NCI-H1436 treated with DMSO at 0.1 percent for 48 hours (cell line): ENCODE data around the gene GINS1.

Source experiments
- DNase-seq: peaks from one replicate; lab custom pipeline; 2025; lab: John Stamatoyannopoulos, UW

GINS1 gene

DNA sequence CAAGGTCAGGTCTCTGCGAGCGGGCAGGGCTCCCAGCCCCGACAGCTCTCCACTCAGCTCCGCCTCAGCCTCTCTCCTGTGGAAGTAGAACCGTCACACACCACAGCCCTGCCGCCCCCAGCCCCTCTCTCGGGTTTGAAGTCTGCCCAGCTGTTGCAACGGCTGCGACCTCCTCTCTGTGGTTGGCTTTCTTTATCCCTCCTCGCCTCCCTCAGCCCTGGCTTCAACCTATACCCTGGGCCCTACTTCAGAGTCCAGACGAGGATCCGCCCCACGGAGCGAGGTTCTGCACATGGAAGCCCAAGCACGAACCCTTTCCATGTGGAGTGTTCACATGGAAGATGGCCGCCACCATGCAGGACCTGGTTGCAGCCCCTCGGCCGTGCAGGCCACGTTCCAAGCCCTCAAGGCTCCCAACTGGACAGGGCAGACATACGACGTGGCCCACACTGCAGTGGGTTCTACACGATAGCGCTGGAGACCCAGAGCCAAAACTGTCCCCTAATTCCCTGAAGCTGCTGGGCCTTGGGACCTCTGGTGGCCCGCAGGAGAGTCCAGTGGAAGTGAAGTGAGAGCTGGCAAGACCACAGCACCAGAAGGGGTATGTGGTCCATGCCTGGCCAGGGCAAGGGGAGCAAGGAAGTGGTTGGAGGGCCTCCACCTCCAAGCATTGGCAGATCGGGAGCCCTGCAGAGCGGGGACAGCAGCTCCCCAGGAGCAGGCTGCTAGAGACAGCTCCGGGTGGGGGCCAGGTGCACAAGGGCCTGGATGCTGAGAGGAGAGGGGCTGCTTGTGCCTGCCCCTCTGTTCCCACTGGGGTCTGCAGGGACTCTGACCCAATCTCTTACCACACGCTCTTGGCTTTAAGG is 69.8 kb downstream of the GINS1 start:
- DNase-seq = no peak

DNA sequence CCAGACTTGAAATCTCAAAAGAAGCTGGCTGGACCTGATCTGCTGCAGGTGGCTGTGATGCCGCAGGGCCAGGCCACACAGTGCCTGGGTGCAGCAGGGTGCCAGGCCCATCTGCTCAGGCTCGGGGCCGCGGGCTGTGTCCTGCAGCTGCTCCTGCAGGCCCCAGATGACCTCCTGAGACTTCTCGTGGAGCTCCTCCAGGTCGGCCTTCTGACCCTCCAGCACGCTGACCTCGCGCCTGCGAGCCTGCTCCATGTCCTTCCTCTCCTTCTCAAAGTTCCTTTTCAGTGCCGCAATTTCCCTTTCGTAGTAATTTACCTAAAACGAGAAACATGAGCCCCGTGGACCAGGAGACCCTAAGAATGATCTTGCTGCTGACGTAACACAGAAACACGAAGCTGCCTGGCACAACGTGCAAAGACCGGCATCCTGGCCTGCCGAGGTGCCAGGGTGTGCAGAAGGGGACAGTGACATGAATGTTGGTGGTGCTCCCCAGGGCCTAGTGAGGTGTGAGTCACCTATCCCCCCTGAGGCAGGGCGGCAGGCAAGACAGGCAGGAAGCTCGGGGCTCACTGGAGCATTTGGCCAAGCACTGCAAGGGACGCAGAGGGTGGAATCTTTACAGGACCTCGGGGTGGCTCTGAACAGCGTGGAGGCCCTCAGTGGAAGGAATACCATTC is 71.6 kb downstream of the GINS1 start:
- no peak for DNase-seq

DNA sequence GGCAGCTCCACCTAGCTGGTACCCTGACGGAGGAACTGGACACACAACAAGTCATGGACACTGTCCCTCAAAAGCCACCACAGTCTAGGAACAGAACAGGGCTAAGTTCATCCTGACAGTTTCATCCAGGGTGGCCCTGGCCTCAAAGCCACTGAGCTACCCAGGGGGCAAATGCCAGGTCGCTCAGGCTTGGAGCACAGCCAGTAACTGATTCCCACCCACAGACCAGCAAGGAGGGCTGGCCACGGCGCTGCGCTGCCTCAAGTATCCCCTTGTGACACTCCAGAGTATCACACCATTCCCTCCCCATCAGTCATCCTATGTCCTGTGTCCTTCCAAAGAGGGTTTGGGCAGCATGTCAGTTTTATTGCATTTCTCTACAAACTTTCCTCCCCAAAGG is 72.2 kb downstream of the GINS1 start:
- no peak for DNase-seq

DNA sequence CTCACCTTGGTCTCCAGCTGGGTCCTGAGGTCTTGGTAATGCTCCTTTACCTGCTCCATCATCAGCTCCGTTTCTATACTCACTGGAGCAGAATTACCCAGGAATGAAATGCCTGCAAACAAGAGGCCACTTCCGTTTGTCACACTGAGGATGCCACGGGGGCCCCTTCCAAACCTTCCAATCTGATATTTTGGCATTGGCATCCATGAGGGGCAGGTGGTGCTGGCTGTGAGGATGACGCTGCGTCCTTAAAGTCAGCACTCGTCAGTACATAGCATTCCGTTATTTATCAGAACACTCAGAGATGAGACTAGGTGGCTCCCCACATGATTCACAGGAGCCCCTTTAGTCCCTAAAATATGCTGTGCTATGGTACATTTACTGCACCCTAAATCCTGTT is 72.7 kb downstream of the GINS1 start:
- DNase-seq = no peak

DNA sequence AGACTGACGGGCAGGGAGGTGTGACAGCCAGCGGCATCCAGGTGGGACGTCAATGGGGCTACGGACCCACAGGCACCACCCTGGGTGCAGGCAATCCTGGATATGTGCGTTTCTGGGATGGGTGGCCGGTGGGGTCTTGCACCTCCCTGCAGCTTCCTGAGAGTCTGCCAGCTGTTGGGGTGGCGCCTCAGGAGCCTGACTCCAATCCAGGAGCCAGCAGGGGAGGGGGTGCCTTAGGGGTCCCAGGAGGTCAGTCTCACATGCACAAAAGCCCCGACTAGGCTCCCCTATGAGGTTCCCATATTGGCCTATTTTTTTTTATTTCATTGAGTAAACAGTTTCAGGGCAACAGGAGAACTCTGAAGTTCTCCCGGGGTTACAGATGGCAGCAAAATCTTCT is 73.3 kb downstream of the GINS1 start:
- DNase-seq = no peak

DNA sequence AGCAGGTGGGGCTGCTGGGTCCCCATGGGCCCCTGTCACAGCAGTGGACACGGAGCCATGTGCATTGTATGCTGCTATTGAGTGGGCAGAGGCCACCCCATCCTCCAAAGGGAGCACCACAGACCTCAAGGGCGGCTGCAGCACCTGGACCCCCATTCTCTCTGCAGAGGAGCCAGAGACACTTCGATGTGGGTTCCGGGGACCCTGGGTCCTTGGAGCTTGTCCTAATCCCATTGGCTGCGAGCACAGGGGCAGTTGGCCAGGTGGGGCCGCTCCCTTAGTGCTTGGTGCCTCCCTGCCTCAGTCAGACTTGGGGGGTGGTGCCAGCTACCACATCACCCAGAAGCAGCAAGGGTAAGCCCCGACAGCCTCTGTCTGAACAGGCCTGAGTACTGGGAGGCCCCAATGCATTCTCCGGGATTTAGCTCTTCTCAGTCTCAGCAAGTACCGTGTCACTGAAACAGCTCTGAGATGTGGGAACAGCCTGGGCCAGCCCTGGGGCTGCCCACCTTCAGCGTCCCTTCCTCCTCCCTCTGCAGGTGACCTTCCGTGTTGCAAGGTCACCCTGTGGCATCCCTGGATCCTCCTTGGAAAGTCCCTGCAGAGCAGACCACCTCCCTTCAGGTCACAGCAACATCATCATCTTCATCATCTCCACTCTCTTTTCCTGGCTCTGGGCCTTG is 73.9 kb downstream of the GINS1 start:
- DNase-seq = no peak

DNA sequence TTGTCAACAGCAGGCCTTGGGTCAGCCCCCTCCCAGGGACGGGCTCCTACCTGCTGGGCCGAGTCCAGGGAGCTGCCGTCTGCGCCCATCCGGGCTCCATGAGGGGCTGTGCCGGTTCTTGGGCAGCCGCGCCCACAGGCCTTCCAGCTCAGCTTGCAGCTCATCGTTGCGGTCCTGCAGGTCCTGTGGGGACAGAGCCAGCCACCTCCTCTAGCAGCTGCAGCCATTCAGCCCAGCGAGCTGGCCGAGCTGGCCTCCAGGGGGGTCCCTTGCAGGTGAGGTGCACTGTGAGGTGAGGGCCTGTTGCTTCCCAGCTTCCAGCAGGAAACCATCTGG is 74.4 kb downstream of the GINS1 start:
- DNase-seq = no peak

DNA sequence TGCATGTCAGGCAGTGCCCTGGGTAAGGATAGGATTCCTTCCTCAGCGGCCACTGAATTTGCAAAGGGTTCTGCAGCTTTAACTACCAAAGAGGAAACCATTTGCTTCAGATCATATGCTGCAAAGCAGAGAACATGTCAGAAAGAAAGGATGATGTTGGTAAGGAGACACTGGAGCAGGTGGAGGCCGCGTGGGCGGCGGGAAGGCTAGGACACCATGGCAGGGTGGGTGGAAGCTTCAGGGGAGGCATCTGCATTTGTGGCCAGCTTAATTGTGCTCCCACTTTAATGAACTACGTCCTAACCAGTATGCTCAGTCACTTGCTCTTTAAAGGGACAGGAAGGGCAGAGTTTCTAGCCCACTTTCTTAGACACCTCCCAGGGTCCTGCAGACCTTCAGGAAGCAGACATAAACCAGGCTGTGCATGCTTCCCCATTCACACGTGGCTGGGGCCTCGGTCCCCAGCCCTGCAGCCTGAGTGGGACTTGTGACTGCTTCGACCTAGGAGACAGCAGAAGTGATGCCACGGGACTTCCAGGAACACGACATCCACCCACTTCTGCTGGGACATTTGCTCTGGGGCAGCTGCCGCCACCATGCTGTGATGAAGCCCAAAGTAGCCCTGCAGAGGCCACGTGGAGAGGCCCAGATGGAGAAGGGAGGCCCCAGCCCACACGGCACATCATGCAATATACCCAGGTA is 76.1 kb downstream of the GINS1 start:
- no peak for DNase-seq

DNA sequence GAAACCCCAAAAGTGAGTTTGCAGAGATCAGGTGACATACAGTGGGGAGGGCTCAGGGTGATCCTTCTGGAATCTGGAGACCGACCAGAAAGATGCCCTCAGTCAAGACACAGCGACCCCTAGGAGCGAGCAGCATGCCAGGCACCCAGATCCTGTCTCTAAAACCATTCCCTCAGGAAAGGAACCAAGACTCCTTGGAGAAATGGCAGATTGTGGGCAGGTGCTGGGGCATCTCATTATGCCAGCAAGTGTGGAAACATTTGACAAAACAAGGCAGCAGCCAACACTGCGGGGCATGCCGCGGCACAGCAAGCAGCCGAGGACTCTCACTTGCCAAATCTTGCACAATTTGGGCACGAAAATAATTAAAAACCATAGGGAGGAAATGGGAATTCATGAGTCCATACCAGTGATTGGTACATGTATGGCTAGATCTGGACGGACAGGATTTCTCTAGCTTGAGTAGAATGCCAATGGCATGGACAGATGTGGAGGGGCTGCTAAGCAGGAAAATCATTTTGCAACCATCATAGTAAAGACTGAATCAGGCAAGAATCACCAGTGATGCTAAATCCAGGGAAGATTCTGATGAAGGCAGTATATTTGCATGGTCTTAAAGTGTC is 76.9 kb downstream of the GINS1 start:
- DNase-seq = no peak

DNA sequence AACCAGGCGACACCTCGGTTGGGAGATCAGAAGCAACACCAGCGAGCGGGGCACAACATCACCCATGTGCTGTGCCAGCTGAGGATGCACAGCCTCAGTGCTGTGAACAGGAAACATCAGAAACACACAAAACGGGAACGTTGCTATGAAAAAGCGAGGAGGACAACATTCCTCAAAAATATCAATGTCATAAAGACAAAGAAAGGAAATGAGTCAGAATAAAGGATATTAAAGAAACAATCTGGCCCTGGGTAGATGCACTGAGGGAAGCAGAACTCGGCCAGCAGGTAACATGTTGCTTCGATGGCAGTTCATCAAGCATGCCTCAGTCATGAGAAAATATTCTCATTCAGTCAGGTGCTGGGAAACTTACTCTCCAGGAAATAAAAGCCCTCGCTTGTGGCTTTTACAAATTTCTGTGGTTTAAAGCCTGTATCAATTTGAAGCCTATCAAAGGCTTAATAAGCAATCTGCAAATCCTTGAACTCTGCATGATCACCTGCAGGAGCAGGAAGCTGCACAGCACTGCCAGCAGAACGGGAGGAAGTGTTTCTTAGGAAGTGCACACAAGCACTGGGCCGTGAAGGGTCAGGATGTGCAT is 77.5 kb downstream of the GINS1 start:
- no peak for DNase-seq

DNA sequence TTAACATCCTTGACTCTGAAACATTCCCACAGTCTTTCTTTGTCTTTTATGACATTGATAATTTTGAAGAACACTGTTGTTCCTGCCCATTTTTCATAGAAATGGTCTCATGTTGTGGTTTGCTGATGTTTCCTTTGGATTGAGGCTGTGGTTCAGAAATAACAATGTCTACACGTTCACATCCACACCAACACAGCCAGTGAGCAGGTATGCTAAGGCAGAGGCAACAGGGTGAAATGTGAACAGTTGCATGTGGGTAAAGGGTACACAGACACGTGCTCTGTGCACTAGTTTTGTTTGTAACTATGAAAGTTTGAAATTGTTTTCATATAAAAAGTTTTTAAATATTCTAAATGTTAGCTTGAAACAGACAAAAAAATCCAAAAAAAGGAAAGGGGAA is 78.4 kb downstream of the GINS1 start:
- no peak for DNase-seq

DNA sequence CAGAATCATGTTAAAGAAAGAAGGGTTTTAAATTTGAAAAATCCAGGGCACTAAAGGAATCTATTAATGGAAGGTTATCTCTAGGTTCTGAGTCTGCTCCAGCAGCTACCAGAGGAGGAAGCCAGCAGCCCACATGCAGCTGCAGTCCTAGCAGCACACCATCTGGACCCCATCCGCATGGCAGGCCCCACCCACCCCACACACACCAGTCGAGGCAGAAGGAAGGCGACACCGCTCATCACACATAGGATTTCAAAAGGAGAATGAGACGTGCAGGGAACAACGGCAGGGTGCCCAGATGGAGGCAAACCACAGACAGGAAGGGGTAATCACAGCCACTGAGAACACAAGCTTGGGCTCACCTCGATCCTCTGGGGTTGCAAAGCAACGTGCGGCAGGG is 78.9 kb downstream of the GINS1 start:
- no peak for DNase-seq

DNA sequence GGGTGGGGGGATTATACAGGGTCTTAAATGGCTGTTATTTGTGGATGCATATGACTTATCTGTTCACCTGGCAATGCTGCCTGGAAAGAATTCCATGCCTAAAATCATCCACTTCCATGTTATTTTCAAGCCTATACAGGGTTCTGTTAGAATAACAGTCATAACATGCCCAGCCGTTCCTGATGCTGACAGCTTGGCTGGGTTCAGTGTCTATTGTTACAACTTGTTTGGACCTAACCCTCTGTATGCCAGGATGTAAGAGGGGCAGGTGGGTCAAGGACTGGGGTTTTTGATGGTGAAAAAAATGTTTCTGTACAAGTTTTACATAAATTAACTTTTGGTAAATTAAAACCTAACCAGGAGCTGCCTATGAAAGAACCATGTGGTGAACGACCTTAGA is 79.8 kb downstream of the GINS1 start:
- DNase-seq = no peak

DNA sequence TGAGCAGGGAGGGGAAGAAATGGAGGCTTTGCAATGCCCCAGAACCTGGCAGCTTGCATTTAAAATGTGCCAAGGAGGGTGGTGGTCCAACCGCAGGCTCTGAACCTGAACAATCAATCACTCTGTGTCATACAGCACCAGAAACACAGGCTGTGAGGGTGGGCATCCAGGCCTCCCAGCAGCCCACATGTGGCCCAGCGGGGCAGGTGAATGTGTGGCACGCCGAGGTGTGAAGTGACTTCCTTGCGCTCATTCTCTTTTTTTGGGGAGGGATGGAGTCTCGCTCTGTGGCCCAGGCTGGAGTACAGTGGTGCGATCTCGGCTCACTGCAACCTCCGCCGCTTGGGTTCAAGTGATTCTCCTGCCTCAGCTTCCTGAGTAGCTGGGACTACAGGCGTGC is 80.5 kb downstream of the GINS1 start:
- DNase-seq = no peak

DNA sequence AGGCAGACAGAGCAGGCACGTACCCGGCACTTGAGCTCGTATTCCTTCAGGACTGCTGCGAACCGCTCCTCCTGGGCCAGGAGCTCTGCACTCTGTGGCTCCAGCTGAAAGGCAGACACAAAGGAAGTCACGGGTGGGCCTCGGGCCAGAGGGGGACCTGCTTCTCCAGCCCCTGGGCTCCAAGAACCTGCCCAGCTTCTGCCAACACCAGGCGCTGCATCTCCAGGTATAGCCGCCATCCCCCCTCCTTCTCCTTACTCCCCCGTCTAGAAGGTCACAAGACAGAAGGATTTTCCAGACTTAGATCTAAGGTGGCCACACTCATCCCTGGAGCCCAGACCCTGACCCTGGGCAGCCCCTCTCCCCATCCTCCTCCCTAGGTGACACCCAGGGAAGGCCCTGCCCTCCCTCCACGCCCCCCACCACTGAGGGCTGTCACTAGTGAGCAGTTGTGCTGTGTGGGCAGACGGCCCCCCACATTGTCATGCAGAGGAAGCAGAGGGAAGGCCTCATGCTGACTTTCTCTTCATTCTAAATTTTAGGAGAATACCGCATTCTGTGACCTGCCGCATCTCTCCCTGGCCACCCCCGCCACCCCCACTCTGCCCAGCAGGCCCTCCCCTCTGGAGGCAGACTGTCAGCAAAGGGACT is 81.9 kb downstream of the GINS1 start:
- no peak for DNase-seq

DNA sequence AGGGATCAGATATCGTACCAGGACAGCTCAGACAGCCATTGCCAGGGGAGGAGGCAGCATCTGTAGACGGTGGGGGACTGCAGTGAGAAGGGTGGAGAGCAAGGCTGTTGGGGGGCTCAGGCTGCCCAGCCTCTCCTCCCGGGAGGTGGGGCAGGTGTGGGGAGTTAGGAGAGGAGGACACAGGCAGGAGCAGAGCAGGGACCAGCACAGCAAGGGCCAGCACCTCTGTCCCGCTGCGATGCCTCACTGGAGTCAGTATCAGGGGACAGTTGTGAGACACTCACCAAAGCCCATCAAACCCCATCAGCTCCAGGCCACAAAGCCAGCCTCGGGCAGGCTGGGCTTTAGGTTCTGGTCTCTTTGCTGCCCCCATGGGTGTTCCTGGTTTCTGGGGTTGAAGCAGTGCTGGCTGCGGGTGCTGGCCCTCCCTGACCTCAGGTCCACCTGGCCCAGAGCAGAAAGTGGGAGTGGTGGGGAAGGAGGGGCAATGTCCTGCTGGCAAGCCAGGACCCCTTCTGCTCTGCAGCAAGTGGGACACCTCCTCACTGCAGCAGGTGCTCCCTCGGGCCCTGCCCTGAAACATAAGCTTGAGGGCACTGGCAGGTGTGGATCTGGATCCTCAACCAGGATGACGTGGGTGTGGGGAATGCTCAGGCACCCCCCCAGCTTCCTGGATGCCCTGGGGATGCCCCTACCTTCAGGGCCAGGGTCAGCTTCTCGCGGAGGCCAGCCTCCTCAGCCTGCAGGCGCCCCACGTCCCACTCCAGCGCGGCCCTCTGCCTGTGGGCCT is 83.4 kb downstream of the GINS1 start:
- no peak for DNase-seq

DNA sequence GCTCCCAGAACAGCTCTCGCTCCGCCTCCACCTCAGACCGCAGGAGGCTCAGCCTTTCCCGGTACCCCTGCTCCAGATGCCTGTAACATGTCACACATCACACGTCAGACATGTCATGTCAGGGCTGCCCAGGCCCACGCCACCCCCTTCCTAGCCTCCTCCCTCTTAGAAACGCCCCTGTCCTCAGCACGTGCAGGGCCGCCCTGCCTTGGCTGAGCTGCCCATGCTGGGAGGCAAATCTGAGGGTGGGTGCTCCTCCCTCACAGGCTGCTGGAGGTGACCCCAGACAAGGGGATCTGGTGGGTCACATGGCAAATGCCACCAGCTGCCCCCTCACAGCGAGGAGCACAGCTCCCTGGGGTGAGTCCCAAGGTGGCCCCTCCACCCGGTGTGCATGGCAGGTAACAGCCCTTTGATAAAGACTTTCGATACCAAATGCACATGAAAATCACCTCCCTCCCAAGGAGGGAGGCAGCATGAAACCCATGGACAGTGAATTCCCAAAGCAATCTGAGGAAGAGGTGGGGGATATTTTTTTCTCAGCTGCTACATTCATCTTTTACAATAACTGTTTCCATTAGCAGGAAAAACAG is 84.1 kb downstream of the GINS1 start:
- DNase-seq = no peak

DNA sequence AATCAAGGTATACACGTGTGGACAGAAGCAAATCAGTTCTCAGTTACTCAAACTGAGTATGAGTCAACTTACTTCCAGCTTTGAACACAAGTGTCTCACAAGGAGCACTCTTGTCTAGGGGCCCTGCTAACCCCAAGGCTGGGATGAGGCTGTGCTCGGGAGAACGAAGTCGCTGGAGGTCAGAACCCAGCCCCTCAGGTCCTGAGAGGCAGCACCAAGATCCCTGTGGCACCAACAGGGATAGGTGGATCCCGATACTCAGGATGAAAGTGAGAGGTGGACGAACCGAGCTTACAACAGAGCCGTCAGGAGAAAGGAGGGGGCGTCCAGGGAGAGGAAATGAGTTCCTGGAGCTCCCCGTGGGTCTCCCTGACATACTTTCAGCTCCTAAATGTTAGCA is 85.7 kb downstream of the GINS1 start:
- DNase-seq = no peak

DNA sequence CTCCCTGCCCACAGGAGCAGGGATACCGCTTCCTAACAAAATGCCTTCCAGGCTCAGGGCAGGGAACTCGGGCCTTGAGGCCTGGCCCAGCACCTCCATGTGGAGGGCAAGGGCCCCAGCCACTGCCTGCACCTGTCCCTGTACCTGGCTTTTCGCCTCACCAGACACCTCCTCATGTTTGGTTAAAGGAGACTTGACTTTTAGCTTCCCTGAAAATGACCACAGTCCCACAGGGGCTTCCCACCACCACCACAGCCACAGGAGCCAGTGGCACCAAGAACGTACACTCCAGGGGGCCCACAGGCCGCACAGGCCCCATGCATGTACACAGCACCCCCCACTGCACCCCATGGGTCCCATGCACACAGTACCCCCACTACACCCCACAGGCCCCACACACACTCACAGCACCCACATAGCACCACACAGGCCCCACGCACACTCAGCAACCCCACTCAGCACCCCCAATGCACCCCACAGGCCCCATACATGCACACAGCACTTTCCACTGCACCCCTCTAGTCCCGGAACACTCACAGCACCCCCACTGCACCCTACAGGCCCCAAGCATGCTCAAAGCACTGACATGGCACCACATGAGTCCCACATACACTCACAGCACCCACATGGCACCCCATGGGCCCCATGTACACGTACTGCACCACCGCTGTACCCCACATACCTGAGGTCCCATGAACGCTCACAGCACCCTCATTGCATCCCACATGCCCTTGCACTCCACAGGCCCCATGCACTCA is 86.5 kb downstream of the GINS1 start:
- DNase-seq = no peak
